HG03342 (cell line): ENCODE measurements around the gene PTPRG.
"Not testable (repeated sequence)": the region's sequence is repeated elsewhere in the genome, so short reads cannot be mapped to it uniquely, and the experiment has no call there.

ENCODE experiments used
- ATAC-seq: cut with Tn5 transposase; IDR thresholded peaks from one replicate; pipeline ENCODE4 v1.9.1; 2021; ENCODE audit warnings: mild to moderate bottlenecking, moderate library complexity; ENCODE audit not compliant: unreplicated experiment

PTPRG gene

DNA sequence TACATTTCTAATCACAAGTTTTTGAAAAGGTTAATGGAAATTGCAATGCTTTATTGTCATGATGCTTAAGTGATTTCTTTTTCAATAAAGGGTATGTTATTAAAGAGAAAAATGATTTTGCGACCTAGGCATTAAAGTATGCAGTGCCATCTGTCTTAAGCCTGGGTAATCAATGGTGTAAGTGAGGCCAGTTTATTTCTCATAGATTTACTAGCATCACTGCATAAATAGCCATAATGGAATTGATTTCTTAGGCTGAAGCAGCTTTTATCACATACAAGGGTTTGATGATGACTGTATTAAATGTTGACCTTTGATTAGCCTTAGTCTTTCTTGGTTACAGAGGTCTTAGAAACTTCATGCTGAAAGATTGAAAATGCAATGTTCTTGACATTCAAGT, 464.5 kb downstream of the PTPRG start:
- ATAC-seq = no peak

DNA sequence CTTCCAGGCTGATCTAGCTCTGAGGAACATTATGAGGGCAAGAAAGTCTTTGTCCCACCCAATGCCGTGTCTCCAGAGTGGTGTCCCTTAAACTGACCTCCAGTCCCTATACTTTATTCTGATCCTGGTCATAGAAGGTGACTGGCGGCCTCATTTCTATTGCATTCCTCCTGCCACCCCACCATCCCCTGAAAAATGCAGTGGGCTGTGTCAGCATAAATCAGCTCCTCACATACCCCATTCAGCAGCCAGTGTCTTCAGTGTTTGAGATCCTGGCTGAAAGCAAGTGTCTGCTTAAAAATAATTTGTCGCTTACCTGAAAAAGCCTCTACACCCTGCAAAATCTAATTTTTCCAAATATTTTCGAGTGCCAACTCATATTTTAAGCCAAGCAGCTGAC, 465.9 kb downstream of the PTPRG start:
- no peak for ATAC-seq

DNA sequence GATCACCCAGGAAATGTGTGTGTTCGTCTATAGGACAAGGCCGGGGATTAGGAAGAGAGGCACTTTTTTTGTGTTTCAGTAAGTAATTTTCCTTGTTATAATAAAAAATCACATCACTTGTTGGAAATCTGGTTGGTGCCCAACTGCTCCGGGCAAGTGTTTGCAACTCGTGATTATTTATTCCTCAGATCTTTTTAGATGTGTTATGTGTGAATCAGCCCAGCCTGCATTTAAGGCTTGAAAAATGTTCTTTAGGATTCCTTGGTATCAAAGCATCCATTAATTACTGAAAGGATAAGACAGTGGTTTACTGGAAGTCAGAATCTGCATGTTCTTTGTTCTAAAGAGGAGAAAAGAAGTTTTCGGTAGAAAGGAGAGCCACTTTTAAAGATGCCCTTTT, 466.4 kb downstream of the PTPRG start:
- no peak for ATAC-seq

DNA sequence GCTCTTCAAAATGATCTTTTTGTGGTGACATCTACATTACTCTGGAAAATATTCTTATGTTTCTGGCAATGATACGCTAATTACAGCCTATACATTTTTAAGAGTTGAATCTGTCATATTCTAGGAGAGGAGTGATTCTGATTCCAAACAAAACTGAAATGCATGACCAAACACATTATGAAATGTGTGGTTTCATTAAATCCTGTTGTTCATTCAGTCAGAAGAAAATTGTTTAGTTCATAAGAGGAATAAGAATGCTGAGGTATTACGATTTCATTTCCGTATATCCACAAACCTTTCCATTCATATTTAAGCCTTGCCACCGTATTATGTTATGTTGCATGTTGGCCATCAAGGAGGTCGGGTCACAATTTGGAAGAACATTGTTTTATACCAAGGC, 466.9 kb downstream of the PTPRG start:
- ATAC-seq = no peak

DNA sequence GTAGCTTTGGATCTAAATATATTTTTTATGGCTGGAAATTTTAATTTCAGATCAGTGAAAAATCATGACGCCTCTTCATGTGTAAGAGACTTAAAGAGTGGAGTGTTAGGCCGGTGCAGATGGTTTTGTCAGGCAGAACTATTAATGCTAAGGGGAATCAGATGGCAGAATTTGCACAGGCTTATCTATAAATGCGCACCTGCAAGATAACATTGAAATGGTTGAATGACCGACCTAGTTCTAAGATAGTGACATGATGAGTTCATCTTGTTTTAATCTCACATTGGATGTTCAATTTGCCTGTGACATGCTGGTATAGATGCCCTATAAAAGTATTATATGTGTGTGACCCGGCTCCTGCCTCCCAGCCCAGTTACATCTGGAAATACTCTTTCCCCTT, 471.4 kb downstream of the PTPRG start:
- ATAC-seq = no peak

DNA sequence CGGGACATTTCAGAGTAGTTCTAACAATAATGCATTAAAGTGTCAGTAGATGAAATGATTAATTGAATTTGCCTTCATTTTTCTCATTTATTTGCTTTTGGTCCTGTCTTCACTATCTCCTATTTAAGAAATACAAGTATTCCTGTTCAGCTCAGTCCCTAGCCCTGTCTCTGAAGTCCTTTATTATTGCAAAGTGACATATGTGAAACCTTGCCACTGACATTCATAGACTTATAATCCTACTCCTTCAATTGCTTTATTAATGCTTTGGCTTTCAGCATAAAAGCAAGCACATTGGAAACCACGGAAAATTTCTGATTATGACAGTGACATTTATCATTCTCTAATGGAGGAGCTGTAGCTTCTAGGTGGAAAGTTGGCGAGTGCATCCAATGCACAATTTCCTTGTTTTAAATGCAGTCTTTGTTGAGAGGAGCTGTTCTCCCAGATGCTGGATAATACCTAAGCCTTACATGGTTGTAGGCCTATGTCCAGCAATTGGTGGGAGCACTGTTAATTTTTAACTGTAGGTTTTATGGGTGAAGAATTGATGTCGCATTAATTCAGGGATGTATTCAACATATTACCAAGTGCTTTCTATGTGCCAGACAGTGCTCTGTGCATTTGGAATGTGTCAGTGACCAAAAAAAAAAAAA, 474.2 kb downstream of the PTPRG start:
- no peak for ATAC-seq

DNA sequence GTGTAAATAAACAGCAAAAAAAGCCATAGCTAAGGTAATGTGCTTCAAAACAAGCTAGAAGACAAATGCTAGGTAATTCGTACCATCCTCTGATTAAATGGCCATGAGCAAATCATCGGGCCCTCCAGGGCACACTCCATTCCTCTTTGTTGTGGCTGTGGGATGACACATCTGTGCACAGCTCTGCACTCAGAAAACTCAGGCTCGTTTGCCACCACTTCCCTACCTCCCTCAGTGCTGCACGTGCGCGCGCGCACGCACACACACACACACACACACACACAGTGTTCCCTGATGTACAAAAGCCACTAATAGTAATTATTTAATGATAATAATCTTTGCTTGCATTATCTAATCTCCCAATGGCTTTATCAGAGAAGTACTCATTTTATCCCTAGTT, 475.4 kb downstream of the PTPRG start:
- ATAC-seq = no peak

DNA sequence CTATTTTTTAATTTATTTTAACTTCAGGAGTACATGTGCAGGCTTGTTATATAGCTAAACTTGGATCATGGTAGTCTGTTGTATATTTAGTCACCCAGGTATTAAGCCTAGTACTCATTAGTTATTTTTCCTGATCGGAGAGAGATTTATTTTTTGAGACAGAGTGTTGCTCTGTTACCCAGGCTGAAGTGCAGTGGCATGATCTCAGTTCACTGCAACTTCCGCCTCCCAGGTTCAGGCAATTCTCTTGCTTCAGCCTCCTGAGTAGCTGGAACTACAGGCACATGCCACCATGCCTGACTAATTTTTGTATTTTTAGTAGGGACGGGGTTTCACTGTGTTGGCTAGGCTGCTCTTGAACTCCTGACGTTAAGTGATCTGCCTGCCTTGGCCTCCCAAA, 477.4 kb downstream of the PTPRG start:
- ATAC-seq = not testable (repeated sequence)

DNA sequence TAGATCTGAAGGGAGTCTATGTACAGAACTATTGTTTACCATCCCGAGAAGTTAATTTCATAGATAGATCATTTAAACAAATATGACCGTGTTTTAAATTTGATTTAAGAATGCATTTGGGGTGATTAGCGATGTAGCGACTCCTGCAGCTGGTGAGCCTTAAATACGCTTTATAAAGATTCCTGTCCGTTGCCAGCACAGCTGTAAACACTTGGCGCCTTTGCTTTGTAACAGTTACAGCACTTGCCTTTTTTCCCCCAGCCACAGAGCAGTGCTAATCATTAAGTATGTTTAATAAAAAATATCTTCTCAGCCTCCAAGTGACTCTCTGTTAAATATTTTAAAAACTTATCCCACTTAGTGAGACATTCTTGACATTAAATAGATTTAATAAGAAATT, 478.2 kb downstream of the PTPRG start:
- no peak for ATAC-seq

DNA sequence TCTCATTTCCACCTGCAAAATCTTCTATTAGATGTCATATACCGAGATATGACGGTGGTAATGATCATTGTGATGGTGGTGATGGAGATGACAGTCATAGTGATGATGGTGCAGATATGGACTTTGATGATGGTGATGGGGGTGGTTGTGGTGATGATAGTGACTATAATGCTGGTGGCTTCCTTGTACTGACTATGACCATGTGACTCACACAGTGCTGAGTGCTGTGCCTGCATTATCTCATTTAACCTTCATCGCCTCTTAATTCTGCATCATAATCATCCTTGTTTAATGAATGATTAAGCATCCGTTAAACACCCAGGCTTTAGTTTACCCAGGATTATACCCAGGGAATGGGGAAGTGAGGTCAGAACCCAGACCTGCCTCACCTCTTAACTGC, 480.3 kb downstream of the PTPRG start:
- ATAC-seq = no peak

DNA sequence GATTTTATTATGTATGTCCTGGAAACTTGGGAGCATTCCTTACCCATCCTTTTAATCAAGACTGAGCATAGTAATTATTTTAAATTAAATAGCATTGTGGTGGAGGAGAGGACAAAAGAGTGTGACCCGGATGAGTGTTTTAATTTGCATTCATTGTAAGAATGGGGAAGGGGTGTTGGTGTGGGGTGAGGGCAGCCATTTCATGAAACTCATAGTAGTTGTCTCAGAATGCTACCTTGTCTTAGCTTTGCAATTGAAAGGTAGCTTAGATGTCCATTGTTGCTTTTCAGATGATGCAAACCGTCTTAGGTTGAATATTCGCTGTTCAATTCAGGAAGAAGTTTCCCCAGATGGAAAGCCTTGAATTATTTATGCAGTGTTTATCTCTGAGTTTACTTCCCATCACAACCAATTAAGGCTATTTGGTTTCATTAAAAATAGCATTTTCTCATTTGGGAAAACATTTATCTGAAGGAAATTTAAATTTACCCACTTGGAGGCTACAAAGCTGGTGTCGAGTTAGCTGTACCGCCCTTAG, 483.6 kb downstream of the PTPRG start:
- no peak for ATAC-seq

DNA sequence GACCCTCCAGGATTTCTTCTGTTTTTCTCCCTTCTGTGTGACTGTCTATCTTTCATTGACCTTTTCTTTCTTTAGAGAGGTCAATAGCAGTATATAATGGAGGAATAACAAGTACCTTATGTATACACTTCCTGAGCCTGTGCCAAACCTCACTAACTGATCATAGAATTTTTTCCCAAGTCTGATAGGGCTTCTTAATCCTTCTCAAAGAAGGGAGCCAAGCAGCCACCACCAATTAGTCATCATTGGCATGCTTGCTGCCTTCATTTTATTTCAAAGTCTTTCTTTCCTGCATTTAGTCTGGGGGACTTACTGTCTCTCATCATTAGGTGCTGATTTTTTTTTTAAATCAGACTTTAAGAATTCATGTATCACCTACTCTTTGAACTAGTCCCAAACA, 485.0 kb downstream of the PTPRG start:
- no peak for ATAC-seq

DNA sequence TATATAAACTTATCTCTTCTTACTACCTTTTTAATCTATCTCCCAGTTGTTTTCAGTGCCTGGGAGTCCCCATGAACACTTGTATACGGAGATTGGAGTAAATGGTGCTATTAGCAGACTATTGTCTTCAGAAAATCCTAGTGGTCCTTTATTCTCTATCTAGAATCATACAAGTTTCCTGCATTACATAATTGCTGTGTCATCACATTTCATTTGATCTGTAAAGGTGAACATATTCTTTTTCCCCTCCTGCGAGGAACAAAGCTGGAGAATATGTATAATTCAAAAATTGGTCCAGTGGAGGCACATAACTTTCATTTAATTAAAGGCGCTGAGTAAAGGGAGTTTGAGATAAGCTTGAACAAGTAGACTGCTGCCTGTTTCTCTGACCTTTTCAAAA, 487.2 kb downstream of the PTPRG start:
- ATAC-seq = no peak

DNA sequence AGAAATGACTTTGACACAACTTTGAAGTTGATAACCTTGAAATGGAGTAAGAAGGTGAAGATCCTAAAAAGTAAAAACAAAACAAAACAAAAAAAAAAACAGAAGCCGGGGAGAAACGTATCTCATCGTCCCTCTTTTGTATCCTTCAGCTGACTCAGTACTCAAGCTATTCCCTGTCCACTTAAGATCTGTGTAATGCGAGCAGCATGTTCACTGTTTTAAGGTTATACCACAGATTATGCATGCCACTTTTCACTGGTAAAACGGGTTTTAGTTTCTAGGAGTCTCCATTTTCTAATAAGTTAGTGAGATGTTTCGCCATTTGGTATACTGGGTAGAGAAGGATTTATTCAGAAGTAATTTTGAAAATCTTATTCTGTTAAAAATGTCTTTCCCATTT, 487.7 kb downstream of the PTPRG start:
- ATAC-seq = no peak

DNA sequence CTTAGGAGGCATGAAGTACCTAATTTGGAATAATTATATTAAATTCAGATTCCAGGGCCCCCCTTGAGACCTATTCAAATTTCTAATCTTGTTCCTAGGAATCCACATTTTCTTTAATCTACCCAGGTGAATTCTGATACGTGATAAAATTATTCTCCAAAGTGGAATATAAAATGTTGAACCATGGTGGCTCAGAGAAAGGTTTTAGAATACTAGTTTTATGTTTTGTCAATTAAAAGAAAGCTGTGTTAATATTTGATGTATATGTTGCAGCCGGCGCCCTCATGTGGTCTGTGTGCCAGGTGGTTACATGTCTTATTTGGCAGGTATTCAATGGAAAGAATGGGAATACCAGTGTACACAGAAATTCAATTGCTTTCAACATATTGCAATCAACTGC, 490.1 kb downstream of the PTPRG start:
- no peak for ATAC-seq

DNA sequence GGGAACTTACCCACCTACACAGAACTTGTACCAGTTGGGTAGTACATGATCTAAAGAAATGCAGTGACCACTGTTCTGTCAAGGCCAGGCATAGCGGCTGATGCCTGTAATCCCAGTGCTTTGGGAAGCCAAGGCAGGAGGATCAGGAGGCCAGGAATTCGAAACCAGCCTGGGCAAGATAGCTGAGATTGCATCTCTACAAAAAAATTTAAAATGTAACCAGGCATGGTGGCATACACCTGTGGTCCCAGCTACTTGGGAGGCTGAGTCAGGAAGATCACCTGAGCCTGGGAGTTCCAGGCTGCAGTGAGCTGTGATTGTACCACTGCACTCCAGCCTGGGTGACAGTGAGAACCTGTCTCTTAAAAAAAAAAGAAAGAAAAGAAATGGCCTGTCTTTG, 491.0 kb downstream of the PTPRG start:
- no peak for ATAC-seq

DNA sequence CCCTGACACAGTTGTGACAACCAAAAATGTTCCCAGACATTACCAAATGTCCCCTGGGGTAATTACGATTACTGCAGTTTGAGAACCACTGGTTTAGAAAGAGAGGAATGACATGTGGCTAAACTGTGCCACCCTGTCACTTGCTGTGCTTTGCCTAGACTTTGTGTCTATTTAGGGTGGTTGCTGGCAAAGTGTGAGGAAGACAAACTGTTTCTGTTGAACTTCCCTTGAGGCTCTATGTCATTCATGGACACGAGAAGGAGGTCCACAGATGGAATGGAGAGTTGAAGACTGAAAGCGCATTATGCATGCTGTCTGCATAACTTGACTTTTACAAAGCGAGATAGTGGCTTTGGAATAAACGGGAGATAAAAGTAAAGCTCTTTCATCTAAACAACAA, 495.3 kb downstream of the PTPRG start:
- no peak for ATAC-seq

DNA sequence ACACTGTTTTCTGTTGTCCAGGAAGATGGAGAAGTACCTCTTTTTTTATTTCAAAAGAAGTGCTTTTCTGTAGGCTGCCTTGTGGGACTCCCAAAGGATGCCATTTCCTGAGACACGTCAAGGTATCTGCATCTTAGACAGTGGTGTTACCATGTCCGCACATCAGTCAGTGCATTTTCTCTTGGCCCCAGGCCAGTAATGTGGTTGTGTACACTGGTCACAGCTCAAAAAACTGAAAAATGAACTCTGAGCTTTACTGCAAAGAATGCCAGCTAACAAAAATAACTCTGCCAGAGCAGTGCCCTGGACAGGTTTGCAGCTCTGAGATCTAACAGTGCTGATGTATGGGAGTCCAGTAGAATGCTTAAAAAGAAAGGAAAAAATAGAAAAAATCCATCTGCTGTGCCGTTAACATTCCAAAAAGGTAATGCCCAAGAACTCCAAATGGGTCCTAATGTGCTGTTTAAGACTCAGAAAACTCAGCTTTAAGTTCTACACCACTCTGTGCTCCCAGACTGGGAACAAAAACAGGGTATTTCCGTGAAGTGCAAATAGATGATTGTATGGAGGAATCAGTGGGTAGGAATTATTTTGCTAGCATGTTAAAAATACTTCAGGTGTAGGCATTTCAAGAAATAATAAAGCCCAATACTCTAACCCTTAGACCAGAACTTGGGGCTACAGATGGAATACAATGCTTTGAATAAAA, 496.1 kb downstream of the PTPRG start:
- no peak for ATAC-seq

DNA sequence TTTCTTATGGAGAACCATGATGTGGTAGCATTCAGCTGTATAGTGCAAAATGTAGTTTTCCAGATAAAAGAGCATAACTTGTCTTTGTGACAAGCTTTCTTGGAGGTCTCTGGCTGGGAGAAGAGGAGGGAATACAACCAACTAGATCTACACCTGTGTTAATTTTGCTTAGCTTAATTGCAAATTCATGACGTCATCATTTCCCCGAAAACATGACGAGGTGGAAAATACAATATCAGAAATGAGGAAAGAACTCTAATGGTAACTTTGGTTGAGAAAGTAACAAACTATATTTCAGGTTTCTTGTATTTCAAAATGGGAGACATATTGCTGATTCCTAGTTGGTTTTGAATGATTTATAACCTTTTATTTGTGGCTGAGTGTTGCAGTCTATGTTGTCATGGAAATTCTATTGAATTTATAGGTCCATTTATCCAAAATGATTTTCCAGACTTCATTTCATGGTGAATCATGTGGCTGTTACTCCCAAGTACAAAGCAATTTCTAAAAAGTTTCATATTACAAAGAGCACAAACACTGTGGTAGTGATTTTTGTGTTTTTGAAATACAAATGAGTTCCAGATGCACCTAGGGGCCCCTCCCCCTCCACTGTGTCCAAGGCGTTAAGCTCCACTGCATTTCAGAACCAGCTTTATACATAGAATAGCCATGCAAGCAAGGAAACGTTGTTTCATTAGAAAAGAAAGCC, 504.8 kb downstream of the PTPRG start:
- no peak for ATAC-seq

DNA sequence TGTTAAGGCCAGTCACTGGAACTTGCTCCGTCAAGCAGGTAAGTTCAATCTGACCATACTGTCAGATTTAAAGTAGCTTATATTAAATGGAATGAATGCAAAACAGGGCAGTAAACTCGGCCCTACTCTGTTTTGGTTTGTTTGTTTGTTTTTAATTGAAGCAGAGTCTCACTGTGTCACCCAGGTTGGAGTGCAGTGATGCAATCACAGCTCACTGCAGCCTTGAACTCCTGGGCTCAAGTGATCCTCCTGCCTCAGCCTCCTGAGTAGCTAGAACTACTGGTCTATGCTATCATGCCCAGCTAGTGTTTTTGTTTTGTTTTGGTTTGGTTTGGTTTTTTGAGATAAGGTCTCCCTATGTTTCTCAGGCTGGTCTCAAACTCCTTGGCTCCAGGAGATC, 507.0 kb downstream of the PTPRG start:
- no peak for ATAC-seq

DNA sequence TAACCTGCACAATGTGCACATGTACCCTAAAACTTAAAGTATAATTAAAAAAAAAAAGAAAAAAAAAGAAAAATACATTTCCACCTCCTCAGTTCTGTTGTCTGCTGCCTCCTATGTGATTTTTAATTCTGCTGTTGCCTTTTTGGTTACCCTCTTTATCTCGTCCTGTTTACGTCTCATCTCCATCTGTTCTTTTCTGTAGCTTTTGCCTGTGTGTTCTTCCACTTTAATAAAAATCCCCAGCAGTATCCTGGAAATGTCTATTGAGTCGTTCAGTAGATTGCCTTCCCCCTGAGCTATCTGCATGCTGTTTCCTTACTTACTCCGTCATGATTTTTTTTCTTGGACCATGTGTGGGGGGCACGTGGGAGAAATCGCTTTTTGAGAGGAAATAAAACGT, 509.5 kb downstream of the PTPRG start:
- ATAC-seq = no peak

DNA sequence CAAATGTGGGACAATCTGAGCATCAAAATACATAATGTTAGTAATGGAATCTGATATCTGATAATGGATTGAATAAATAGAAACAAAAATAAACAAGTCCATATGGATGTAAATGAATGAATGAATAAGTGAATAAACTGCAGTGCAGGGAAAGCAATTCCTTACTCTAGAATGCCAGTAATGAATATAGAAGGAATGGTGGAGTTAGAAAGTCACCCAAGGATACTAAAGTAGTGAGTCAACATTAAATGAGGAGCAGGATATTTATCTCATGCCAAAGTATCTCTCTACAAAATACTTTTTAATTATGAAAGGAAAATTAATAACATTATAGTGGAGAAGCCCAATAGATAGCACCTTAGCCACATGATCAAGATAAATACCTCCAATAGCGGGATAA, 511.7 kb downstream of the PTPRG start:
- ATAC-seq = no peak
